ENCODE results near the gene WDR90. TPM values are rescaled to one million over a fixed set of nuclear protein-coding genes. Genes with fewer than 3 reads are reported as not detected.
A peak's percentile ranks its signal among the peaks of the same experiment; 100 is the strongest.

Gene WDR90
- total and polyA plus RNA-seq, 2 of the 13 experiments (the other 11 are each of a cell fraction or from before 2014, with no cell fraction given): 14.9 to 28.9 TPM

- FAIRE-seq (no peak), ATAC-seq (no peak), DNase-seq (ENCODE audit: low spot score) (no peak)
- Histone ChIP-seq H2AFZ (ENCODE audit: low read length) (no peak overlapping the region), H3K4me1 (ENCODE audit: insufficient read depth, low read length) (peaks cover 31% of the 10 kb centered on the region), H3K27me3 (ENCODE audit: control insufficient read depth in 1 of 2, insufficient read depth in 2 of 2, low read length in 2 of 2) (no peaks in the 10 kb centered on the region), H3K79me2 (ENCODE audit: insufficient read depth, low read length) (peaks cover 6% of the 10 kb centered on the region), H3K4me3 (replicated peaks in 1 of 3; ENCODE audit: insufficient read depth in 1 of 3, low read depth in 2 of 3, low read length in 3 of 3) (peak overlapping the region; percentile 90 to 94 (median 92)), H3K9ac (ENCODE audit: insufficient read depth, low read depth, low read length) (peak overlapping the region; percentile 83; the same call in 1 of the 2 replicates), H3K36me3 (replicated peaks in 1 of 2; ENCODE audit: control insufficient read depth in 1 of 2, insufficient read depth in 2 of 2, low read length in 2 of 2) (no peaks in the 10 kb centered on the region; a peak in 1 of 5 replicates), H4K20me1 (ENCODE audit: insufficient read depth, low read length) (no peaks in the 10 kb centered on the region), H3K9me3 (ENCODE audit: low read length) (no peaks in the 10 kb centered on the region), H3K27ac (ENCODE audit: extremely low read length, insufficient read depth, low read length) (no peak overlapping the region), H3K4me2 (ENCODE audit: low read depth, low read length) (peak overlapping the region; percentile 99)
- TF ChIP-seq KLF11 (CRISPR knock-in tag; IDR thresholded peaks at IDR 0.05) (no peak), ZNF766 (CRISPR knock-in tag; IDR thresholded peaks at IDR 0.05; ENCODE audit: borderline replicate concordance) (no peak), ELF3 (CRISPR knock-in tag; IDR thresholded peaks at IDR 0.05) (no peak), ZNF263 (CRISPR knock-in tag; IDR thresholded peaks at IDR 0.05) (peak; percentile 27; the same call in 1 of the 2 replicates), HINFP (CRISPR knock-in tag; IDR thresholded peaks at IDR 0.05; ENCODE audit: low read depth) (no peak), GABPA (IDR thresholded peaks at IDR 0.05; ENCODE audit: low read depth, low read length) (no peak), GABPA (CRISPR knock-in tag; IDR thresholded peaks at IDR 0.05; ENCODE audit: low read depth) (no peak)
- TF ChIP-seq, protein P1, sequence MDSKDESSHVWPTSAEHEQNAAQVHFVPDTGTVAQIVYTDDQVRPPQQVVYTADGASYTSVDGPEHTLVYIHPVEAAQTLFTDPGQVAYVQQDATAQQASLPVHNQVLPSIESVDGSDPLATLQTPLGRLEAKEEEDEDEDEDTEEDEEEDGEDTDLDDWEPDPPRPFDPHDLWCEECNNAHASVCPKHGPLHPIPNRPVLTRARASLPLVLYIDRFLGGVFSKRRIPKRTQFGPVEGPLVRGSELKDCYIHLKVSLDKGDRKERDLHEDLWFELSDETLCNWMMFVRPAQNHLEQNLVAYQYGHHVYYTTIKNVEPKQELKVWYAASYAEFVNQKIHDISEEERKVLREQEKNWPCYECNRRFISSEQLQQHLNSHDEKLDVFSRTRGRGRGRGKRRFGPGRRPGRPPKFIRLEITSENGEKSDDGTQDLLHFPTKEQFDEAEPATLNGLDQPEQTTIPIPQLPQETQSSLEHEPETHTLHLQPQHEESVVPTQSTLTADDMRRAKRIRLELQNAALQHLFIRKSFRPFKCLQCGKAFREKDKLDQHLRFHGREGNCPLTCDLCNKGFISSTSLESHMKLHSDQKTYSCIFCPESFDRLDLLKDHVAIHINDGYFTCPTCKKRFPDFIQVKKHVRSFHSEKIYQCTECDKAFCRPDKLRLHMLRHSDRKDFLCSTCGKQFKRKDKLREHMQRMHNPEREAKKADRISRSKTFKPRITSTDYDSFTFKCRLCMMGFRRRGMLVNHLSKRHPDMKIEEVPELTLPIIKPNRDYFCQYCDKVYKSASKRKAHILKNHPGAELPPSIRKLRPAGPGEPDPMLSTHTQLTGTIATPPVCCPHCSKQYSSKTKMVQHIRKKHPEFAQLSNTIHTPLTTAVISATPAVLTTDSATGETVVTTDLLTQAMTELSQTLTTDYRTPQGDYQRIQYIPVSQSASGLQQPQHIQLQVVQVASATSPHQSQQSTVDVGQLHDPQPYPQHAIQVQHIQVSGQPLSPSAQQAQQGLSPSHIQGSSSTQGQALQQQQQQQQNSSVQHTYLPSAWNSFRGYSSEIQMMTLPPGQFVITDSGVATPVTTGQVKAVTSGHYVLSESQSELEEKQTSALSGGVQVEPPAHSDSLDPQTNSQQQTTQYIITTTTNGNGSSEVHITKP (CRISPR knock-in tag; IDR thresholded peaks at IDR 0.05; ENCODE audit: low read depth): no peak
- TF ChIP-seq, protein P2, sequence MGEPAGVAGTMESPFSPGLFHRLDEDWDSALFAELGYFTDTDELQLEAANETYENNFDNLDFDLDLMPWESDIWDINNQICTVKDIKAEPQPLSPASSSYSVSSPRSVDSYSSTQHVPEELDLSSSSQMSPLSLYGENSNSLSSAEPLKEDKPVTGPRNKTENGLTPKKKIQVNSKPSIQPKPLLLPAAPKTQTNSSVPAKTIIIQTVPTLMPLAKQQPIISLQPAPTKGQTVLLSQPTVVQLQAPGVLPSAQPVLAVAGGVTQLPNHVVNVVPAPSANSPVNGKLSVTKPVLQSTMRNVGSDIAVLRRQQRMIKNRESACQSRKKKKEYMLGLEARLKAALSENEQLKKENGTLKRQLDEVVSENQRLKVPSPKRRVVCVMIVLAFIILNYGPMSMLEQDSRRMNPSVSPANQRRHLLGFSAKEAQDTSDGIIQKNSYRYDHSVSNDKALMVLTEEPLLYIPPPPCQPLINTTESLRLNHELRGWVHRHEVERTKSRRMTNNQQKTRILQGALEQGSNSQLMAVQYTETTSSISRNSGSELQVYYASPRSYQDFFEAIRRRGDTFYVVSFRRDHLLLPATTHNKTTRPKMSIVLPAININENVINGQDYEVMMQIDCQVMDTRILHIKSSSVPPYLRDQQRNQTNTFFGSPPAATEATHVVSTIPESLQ (CRISPR knock-in tag; conservative IDR thresholded peaks at IDR 0.05): no peak
- in situ Hi-C loops (cut with HindIII; ENCODE audit: extremely low pct_ligation_motif_present, low pct_unique_long_range_greater_than_20kb): no loop called here
- intact Hi-C loops (cut with micrococcal nuclease; ENCODE audit: unreplicated experiment): no loop called here
- POLR2A ChIA-PET: no interaction called here
- BruUV-seq (replicated peaks): no TSS peak
- WGBS (ENCODE audit: low lambda C conversion rate): 93% methylated on average over 2 of the region's 7 CpGs
- CTCF ChIA-PET (ENCODE audit: low intra/inter-chr PET ratio, low total read pairs): no interaction called here
Measured at GRCh38 chr16:634996-635395, 14.2 kb upstream of the WDR90 start.
